Colonic mucosa (tissue), 4 donors: ENCODE measurements around the gene CCDC12. TPM values are rescaled to one million over a fixed set of nuclear protein-coding genes. Genes with fewer than 3 reads are reported as not detected.

Experiments used
- DNase-seq: peaks from one replicate; pipeline ENCODE4 v3.0.0-alpha.2; 2020
- H3K27ac ChIP-seq: fragments of 200-600 bp; one replicate; pipeline ENCODE4 v1.8.0; 2021
- H3K27me3 ChIP-seq: fragments of 200-600 bp; one replicate; pipeline ENCODE4 v1.8.0; 2021
- H3K36me3 ChIP-seq: fragments of 200-600 bp; one replicate; pipeline ENCODE4 v1.8.0; 2021
- H3K4me1 ChIP-seq: fragments of 200-600 bp; one replicate; pipeline ENCODE4 v1.8.0; 2021; ENCODE audit warnings: mild to moderate bottlenecking
- H3K4me3 ChIP-seq: fragments of 200-600 bp; one replicate; pipeline ENCODE4 v1.8.0; 2021
- H3K9ac ChIP-seq, 2 donors: one replicate each; pipeline ENCODE4 v1.7.0; 2013; ENCODE audit warnings: control low read depth in 2 of 2, low read depth in 2 of 2, low read length in 2 of 2
- H3K9me3 ChIP-seq: fragments of 200-600 bp; one replicate; pipeline ENCODE4 v1.8.0; 2021
- intact Hi-C: fragments of 100-400 bp; cut with DNase I; formaldehyde crosslinking; loops from one replicate; pipeline ENCODE4 v1.14.1; 2022
- total RNA-seq, 2 donors: library from RNA; stranded (reverse); fragmentation: NEBNext Ultra II Directional in 1 of 2; extraction: Animal tissue kit (Norgen Biotek cat#: 25700) in 1 of 2; gene quantifications; one replicate each; pipeline ENCODE4 v1.2.1, GENCODE V29; 2021
- TF ChIP-seq, protein P1 (sequence below): fragments of 200-600 bp; IDR thresholded peaks from one replicate; pipeline ENCODE4 v1.8.0; 2022; ENCODE audit warnings: antibody characterized with exemption, mild to moderate bottlenecking
- donor health status: healthy.
- donor health status: DM: no; HTN: no; CAD: no.
- donor health status: DM: no; HTN: no; CAD: no.

Gene CCDC12
- total RNA-seq, 2 donors from 2014 or later, result 34.1 to 55.7 TPM

DNA sequence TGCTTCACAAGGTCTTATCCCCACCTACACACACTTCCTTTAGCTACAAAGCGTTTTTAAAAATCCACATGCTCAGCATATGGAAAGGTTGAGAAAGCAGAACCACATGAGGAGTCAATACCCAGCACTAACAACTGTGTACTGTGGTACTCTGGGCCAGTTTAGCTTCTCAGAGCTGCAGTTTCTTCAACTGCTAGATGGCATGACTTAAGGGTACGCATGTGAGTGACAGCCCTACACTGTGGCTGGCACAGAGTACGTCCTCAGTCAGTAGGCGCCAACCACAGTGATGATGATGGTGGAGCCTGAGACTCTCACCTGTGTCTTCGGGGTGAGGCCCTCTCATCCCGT, 17.4 kb downstream of the CCDC12 start:
- intact Hi-C loops, result no loop called here
- Histone ChIP-seq H3K27me3 (no peaks in the 10 kb centered on the region), H3K4me1 (peaks cover 17% of the 10 kb centered on the region), H3K27ac (peak overlapping the region; percentile 18), H3K9me3 (no peaks in the 10 kb centered on the region), H3K9ac (peak overlapping the region in 1 of 2 donors; percentile 8), H3K4me3 (no peak overlapping the region), H3K36me3 (no peaks in the 10 kb centered on the region)
- DNase-seq, result no peak
- TF ChIP-seq, protein P1, sequence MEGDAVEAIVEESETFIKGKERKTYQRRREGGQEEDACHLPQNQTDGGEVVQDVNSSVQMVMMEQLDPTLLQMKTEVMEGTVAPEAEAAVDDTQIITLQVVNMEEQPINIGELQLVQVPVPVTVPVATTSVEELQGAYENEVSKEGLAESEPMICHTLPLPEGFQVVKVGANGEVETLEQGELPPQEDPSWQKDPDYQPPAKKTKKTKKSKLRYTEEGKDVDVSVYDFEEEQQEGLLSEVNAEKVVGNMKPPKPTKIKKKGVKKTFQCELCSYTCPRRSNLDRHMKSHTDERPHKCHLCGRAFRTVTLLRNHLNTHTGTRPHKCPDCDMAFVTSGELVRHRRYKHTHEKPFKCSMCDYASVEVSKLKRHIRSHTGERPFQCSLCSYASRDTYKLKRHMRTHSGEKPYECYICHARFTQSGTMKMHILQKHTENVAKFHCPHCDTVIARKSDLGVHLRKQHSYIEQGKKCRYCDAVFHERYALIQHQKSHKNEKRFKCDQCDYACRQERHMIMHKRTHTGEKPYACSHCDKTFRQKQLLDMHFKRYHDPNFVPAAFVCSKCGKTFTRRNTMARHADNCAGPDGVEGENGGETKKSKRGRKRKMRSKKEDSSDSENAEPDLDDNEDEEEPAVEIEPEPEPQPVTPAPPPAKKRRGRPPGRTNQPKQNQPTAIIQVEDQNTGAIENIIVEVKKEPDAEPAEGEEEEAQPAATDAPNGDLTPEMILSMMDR, result no peak

DNA sequence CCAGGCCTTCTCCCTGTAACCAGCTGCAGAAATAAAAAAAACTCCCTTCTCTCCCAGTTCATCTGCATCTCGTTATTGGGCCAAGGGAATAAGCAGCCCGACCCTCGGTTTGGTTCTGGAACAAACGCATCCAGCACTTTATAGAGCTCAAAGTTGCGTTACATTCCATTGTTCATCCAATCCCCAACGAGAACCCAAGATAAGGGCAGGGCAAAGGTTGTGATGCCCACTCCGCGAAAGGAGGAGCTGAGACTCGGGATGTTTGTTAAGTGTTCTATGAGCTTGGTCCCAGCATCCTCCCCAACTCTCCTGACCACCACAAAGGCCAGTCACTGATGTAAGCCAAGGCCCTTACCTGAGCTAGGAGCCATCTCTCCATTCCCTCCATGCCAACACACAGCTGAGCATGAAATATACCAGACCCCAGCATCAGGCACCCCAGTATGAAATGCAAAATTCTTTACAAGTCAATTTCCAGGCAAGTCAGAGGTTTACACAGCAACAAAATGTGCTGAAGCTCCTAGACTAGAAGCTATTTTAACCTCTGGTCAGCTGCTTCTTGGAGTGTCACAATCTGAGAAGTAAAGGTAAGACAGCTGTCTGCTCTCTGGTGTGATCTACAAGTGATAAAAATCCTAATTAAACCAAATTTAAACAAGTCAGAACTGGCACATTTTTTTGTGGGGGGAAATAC, 17.9 kb downstream of the CCDC12 start:
- intact Hi-C loops, result no loop called here
- no peak overlapping the region for H3K4me3 ChIP-seq
- H3K36me3 ChIP-seq, result no peaks in the 10 kb centered on the region
- H3K27ac ChIP-seq, result peak overlapping the region; percentile 18
- no peaks in the 10 kb centered on the region for H3K27me3 ChIP-seq
- DNase-seq, result peak; percentile 47
- no peak overlapping the region for H3K9ac ChIP-seq
- H3K4me1 ChIP-seq, result peaks cover 17% of the 10 kb centered on the region
- TF ChIP-seq, protein P1, result no peak
- no peaks in the 10 kb centered on the region for H3K9me3 ChIP-seq

DNA sequence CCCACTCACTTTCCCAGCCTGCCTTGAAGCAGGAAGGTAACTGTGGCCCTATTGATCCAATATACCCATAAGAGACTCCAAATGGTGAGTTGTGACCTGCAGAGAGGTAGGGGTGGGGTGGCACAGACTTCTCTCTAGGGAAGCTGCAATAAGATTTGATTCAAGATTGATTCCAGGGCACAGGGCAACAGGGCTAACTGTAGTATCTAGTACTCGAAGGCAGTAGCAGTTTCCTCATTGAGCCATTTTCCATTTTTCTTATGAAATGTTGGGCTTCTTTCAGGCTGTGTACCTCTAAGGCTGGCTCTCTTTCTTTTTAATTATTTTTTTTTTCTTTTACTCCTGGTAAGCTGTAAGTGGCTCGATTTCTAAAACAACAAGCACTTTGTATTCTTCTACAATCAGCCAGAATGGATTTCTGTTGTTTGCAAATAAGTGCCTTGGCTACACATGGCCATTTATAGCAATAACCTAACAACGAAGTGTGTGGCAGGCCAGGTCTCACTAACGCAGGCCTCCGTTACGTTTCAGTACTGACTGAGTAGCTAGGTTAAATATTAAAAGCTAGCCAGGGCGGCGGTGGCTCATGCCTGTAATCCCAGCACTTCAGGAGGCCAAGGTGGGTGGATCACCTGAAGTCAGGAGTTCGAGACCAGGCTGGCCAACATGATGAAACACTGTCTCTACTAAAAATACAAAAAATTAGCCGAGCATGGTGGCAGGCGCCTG, 19.3 kb downstream of the CCDC12 start:
- H3K9ac ChIP-seq, result no peak overlapping the region
- H3K9me3 ChIP-seq, result no peaks in the 10 kb centered on the region
- H3K27me3 ChIP-seq, result no peaks in the 10 kb centered on the region
- H3K4me3 ChIP-seq, result no peak overlapping the region
- peaks cover 17% of the 10 kb centered on the region for H3K4me1 ChIP-seq
- H3K27ac ChIP-seq, result no peak overlapping the region
- intact Hi-C loops, result no loop called here
- DNase-seq, result no peak
- no peaks in the 10 kb centered on the region for H3K36me3 ChIP-seq
- TF ChIP-seq, protein P1, result no peak

DNA sequence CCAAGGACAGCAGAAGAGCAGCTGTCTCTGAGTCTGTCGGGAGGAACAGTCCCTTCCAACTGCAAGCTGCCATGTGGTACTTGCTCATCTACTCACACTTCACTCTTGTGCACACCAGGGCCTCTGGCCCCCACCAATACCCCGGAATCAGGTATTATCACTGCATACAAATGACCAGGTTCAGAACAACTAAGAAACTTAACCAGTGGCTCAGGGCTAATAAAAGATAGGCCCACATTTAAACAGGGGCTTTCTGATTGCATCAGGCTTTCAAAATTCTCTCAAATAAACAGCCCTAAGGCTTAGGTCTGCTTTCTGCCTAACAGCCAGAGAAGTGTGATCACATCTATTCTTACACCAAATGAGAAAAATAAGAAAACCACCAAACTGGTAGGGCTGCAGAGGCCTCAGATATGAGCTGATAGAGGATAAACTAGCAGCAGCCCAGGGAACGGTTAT, 20.7 kb downstream of the CCDC12 start:
- Histone ChIP-seq H3K36me3 (no peaks in the 10 kb centered on the region), H3K27ac (no peak overlapping the region), H3K4me3 (no peak overlapping the region), H3K9me3 (no peaks in the 10 kb centered on the region), H3K27me3 (no peaks in the 10 kb centered on the region), H3K9ac (no peak overlapping the region), H3K4me1 (peaks cover 17% of the 10 kb centered on the region)
- intact Hi-C loops, result no loop called here
- no peak for DNase-seq
- TF ChIP-seq, protein P1, result no peak

DNA sequence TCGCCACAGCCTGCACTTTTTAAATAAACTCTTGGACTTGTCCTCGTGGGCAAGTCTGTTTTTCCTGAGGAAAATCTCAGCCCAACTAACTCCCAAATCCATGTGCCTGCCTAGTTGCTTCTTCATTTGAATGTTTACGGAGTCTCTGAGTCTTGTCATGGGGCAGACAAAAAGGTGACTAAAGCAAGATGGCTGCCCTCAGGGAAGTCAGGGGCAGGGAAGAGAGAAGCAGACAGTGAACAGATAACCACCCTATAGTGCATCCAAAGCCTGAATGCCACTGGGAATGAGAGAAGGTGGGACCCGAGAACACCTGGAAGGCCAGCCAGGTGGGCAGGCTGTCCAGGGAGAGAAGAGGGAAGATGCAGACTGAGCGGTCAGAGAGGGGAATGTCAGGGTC, 21.4 kb downstream of the CCDC12 start:
- Histone ChIP-seq H3K27ac (no peak overlapping the region), H3K9ac (no peak overlapping the region), H3K27me3 (no peaks in the 10 kb centered on the region), H3K9me3 (no peaks in the 10 kb centered on the region), H3K36me3 (no peaks in the 10 kb centered on the region), H3K4me1 (peaks cover 18% of the 10 kb centered on the region), H3K4me3 (no peak overlapping the region)
- intact Hi-C loops, result no loop called here
- TF ChIP-seq, protein P1, result no peak
- no peak for DNase-seq
